K562 (cell line): ENCODE results near the gene CTPS1. TPM values are rescaled to one million over a fixed set of nuclear protein-coding genes. Genes with fewer than 3 reads are reported as not detected.

Source experiments
- ATAC-seq: fragments of 200-7000 bp; cut with Tn5 transposase; 3 replicates; pipeline ENCODE4 v1.9.1; 2020; ENCODE audit warnings: moderate library complexity
- BruUV-seq: library from RNA; stranded (reverse); fragments of 400-500 nt; replicated peaks from 2 replicates; lab custom pipeline; 2021; lab: Mats Ljungman, UMichigan
- CTCF ChIA-PET: fragments of 300-600 bp; formaldehyde crosslinking; extraction: SDS; loops from one replicate; lab custom pipeline; 2021; ENCODE audit warnings: low intra/inter-chr PET ratio; lab: Yijun Ruan, JAX
- POLR2A ChIA-PET: fragments of 300-600, 350-650 bp; sonication (Branson Sonifier 250); formaldehyde crosslinking; extraction: SDS; loops from one replicate; lab custom pipeline; 2021; ENCODE audit warnings: antibody characterized with exemption, inconsistent platforms; lab: Yijun Ruan, JAX
- DNase-seq, 4 experiments: peaks; one replicate each; pipeline versions ENCODE4 v3.0.0 to v3.0.0-alpha.2; 2011 to 2018; ENCODE audit warnings: low spot score in 3 of 4, mixed read lengths in 3 of 4; ENCODE audit errors: extremely low read depth in 1 of 4
- FAIRE-seq: peaks from 2 replicates; lab custom pipeline; 2011; peaks lifted over from hg19 to GRCh38; lab: Jason Lieb, UNC
- H2AFZ ChIP-seq: 2 replicates; pipeline ENCODE4 v1.6.0; 2011; ENCODE audit warnings: low read depth, low read length, control low read depth, inconsistent platforms
- H3K27ac ChIP-seq: fragments of 200-600 bp; 3 replicates; pipeline ENCODE4 v1.8.0; 2011; ENCODE audit warnings: low read depth, mild to moderate bottlenecking, control low read depth, inconsistent platforms, low read length, moderate library complexity, mixed read lengths; ENCODE audit errors: extremely low read depth
- H3K27me3 ChIP-seq, 2 experiments: fragments of 300-600 bp in 1 of 2; 2 replicates in 1 of 2; 3 replicates in 1 of 2; pipeline versions ENCODE4 v1.6.0 to v1.8.0; 2011; ENCODE audit warnings: inconsistent platforms in 2 of 2, low read length in 2 of 2, mild to moderate bottlenecking in 1 of 2, mixed read lengths in 1 of 2, moderate library complexity in 1 of 2; ENCODE audit not compliant: control insufficient read depth in 2 of 2, insufficient read depth in 2 of 2
- H3K36me3 ChIP-seq: fragments of 300-600 bp; 3 replicates; pipeline ENCODE4 v1.8.0; 2011; ENCODE audit warnings: mild to moderate bottlenecking, low read length, inconsistent platforms; ENCODE audit not compliant: control insufficient read depth, insufficient read depth
- H3K4me1 ChIP-seq, 2 experiments: fragments of 200-600 bp in 1 of 2; replicated peaks in 1 of 2; 2 replicates in 1 of 2; 3 replicates in 1 of 2; pipeline versions ENCODE4 v1.5.1 to v1.8.0; 2011; ENCODE audit warnings: inconsistent platforms in 2 of 2, low read length in 2 of 2, mild to moderate bottlenecking in 1 of 2, mixed read lengths in 1 of 2, moderate library complexity in 1 of 2; ENCODE audit not compliant: control insufficient read depth in 2 of 2, insufficient read depth in 2 of 2
- H3K4me2 ChIP-seq: 2 replicates; pipeline ENCODE4 v1.6.1; 2011; ENCODE audit warnings: low read length, control low read depth, inconsistent platforms, mixed read lengths; ENCODE audit not compliant: insufficient read depth
- H3K4me3 ChIP-seq: fragments of 200-600 bp; sonication (generic), shearing (Covaris generic); 2 replicates; pipeline ENCODE4 v1.5.1; 2016; ENCODE audit warnings: control low read depth, inconsistent platforms
- H3K79me2 ChIP-seq: fragments of 200-600 bp; 3 replicates; pipeline ENCODE4 v1.8.0; 2011; ENCODE audit warnings: low read length, inconsistent platforms; ENCODE audit not compliant: control insufficient read depth, insufficient read depth
- H3K9ac ChIP-seq, 2 experiments: 2 replicates each; pipeline versions ENCODE4 v1.6.0 to v1.6.1; 2011; ENCODE audit warnings: low read depth in 2 of 2, low read length in 2 of 2, control low read depth in 1 of 2, inconsistent platforms in 1 of 2, mild to moderate bottlenecking in 1 of 2, mixed read lengths in 1 of 2; ENCODE audit not compliant: insufficient read depth in 1 of 2
- H3K9me1 ChIP-seq: one replicate; pipeline ENCODE4 v1.6.0; 2011; ENCODE audit warnings: inconsistent platforms, mild to moderate bottlenecking, low read length, moderate library complexity; ENCODE audit not compliant: control insufficient read depth, insufficient read depth
- H3K9me3 ChIP-seq: replicated peaks from 2 replicates; pipeline ENCODE4 v1.5.1; 2011; ENCODE audit warnings: low read depth, low read length, inconsistent platforms; ENCODE audit not compliant: control insufficient read depth, insufficient read depth
- H4K20me1 ChIP-seq: replicated peaks from 2 replicates; pipeline ENCODE4 v1.6.1; 2011; ENCODE audit warnings: low read length, inconsistent platforms, mixed read lengths; ENCODE audit not compliant: control insufficient read depth, insufficient read depth
- BDP1 ChIP-seq: IDR thresholded peaks from 3 replicates; pipeline ENCODE4 v1.6.1; 2011; ENCODE audit not compliant: insufficient read length, insufficient read depth
- CHAMP1 ChIP-seq: fragments of 450-650 bp; IDR thresholded peaks from 2 replicates; pipeline ENCODE4 v1.6.1; 2016; ENCODE audit warnings: mild to moderate bottlenecking
- CHD4 ChIP-seq: fragments of 200-600 bp; sonication (generic); IDR thresholded peaks from 3 replicates; pipeline ENCODE4 v1.6.1; 2012; ENCODE audit warnings: low read depth, mild to moderate bottlenecking, mixed read lengths, low read length, inconsistent platforms; ENCODE audit not compliant: insufficient read depth, insufficient replicate concordance, poor library complexity, severe bottlenecking
- ELF1 ChIP-seq: fragments of 200-800 bp; sonication (Bioruptor generic); IDR thresholded peaks from 2 replicates; pipeline ENCODE4 v1.6.1; 2016; ENCODE audit warnings: missing genetic modification characterization, missing compliant biosample characterization
- ILK ChIP-seq: fragments of 450-650 bp; IDR thresholded peaks from 2 replicates; pipeline ENCODE4 v1.6.1; 2016; ENCODE audit warnings: missing genetic modification characterization, low read depth, mild to moderate bottlenecking, missing compliant biosample characterization, moderate library complexity, borderline replicate concordance
- SMAD4 ChIP-seq: fragments of 250-450 bp; sonication (Bioruptor Pico); conservative IDR thresholded peaks from 2 replicates; pipeline ENCODE4 v1.8.0; 2021; ENCODE audit warnings: inconsistent platforms, mild to moderate bottlenecking, moderate library complexity
- SNRNP70 ChIP-seq: fragments of 200-400 bp; formaldehyde crosslinking; optimal IDR thresholded peaks from 2 replicates; pipeline ENCODE3; 2017; ENCODE audit warnings: low read depth, low read length
- TAF1 ChIP-seq: IDR thresholded peaks from 2 replicates; pipeline ENCODE4 v1.6.1; 2011; ENCODE audit warnings: mild to moderate bottlenecking, low read length, moderate library complexity; ENCODE audit not compliant: insufficient read depth, control insufficient read depth, severe bottlenecking; ENCODE audit errors: extremely low read depth
- TRIM28 ChIP-seq: fragments of 450-650 bp; IDR thresholded peaks from 2 replicates; pipeline ENCODE4 v1.6.1; 2017
- ZBTB1 ChIP-seq: sonication (generic); formaldehyde crosslinking; IDR thresholded peaks from 2 replicates; pipeline ENCODE4 v1.8.1; 2023; ENCODE audit warnings: missing genetic modification reagents, low read depth, mild to moderate bottlenecking, borderline replicate concordance
- ZNF695 ChIP-seq: fragments of 450-650 bp; formaldehyde crosslinking; IDR thresholded peaks from 2 replicates; pipeline ENCODE4 v1.4.0; 2020; ENCODE audit warnings: mild to moderate bottlenecking, moderate library complexity
- ZNF764 ChIP-seq: fragments of 250-450 bp; sonication (Bioruptor Pico); IDR thresholded peaks from 2 replicates; pipeline ENCODE4 v1.4.0; 2020; ENCODE audit warnings: low read depth, mild to moderate bottlenecking, moderate library complexity
- ZNF766 ChIP-seq: fragments of 200-800 bp; sonication (Bioruptor generic); conservative IDR thresholded peaks from 2 replicates; pipeline ENCODE4 v1.6.1; 2016; ENCODE audit warnings: missing genetic modification characterization, missing compliant biosample characterization
- WGBS: fragments of 100-300 bp; shearing (Covaris generic); methylation state at CpG from one replicate; pipeline ENCODE4 v1.1.6; 2016; ENCODE audit warnings: low coverage, mixed read lengths; ENCODE audit not compliant: insufficient coverage; ENCODE audit errors: missing lambda C conversion rate; 5-methylcytosine and 5-hydroxymethylcytosine counted together
- in situ Hi-C: fragments of 300-500 bp; cut with MboI; formaldehyde crosslinking; loops from 4 replicates; pipeline ENCODE4 v1.15.0; 2018; ENCODE audit warnings: inconsistent platforms, mixed read lengths
- intact Hi-C: fragments of 100-400 bp; cut with micrococcal nuclease; formaldehyde crosslinking; loops from 2 replicates; pipeline ENCODE4 v1.14.2; 2022
- polyA plus RNA-seq, 8 experiments: library from polyadenylated mRNA; depleted of rRNA in 4 of 8; stranded (reverse) in 5 of 8; unstranded in 3 of 8; fragments of >200 nt; fragmentation: Nextera tagmentation in 2 of 8; fragmentation: Illumina TruSeq in 1 of 8; extraction: Ambion mirVana in 2 of 8; extraction: Trizol in 1 of 8; gene quantifications; 2 replicates each; pipeline versions ENCODE4 v1.2.1 to v1.2.3, GENCODE V29; 2011 to 2014; ENCODE audit warnings: inconsistent platforms in 1 of 8, missing spikeins in 1 of 8
- total RNA-seq, 7 experiments: library from RNA; depleted of rRNA in 6 of 7; stranded (reverse); fragments of >200 nt in 6 of 7; fragmentation: Illumina TruSeq in 2 of 7; extraction: Trizol in 2 of 7; gene quantifications; 2 replicates each; pipeline versions ENCODE4 v1.2.1 to v1.2.3, GENCODE V29; 2011 to 2021; ENCODE audit warnings: low replicate concordance in 1 of 7

CTPS1 gene
- total and polyA plus RNA-seq, 9 of the 15 experiments (the other 6 are each of a cell fraction or from before 2014, with no cell fraction given): 44.4 to 164 (median 87.7) TPM

- Histone ChIP-seq H3K4me2 (no peak overlapping the region), H3K9me1 (no peaks in the 10 kb centered on the region), H2AFZ (no peak overlapping the region), H3K9ac (no peak overlapping the region), H3K27ac (no peak overlapping the region), H3K4me3 (no peak overlapping the region), H3K9me3 (no peaks in the 10 kb centered on the region), H3K36me3 (no peaks in the 10 kb centered on the region), H4K20me1 (no peaks in the 10 kb centered on the region)
- BruUV-seq: no TSS peak
- FAIRE-seq (no peak), ATAC-seq (no peak), DNase-seq (no peak)
- intact Hi-C loops (no loop called here), in situ Hi-C loops (no loop called here)
- CTCF ChIA-PET: no interaction called here
- POLR2A ChIA-PET: no interaction called here
- 0% methylated on average over 2 of the region's 2 CpGs for WGBS
- TF ChIP-seq TAF1: no peak
- TF ChIP-seq ELF1: peak; percentile 3; the same call in 1 of the 2 replicates
- TF ChIP-seq SMAD4: no peak
- TF ChIP-seq, all 486 proteins: peak for 1
- Histone ChIP-seq H3K79me2 (no peaks in the 10 kb centered on the region), H3K27me3 (peaks cover 8 to 13% of the 10 kb centered on the region in 2 experiments; a peak in 4 of 5 replicates), H3K4me1 (peaks cover 8 to 15% of the 10 kb centered on the region in 2 experiments)
Measured at GRCh38 chr1:40973912-40974311, 5.6 kb upstream of the CTPS1 start.

GRCh38 chr1:40974945-40975344 is 4.6 kb upstream of the CTPS1 start:
- no peaks in the 10 kb centered on the region for H3K9me3 ChIP-seq
- H3K27me3 ChIP-seq: peaks cover 8% of the 10 kb centered on the region in 2 experiments; a peak in 4 of 5 replicates
- WGBS: 2% methylated on average over 9 of the region's 9 CpGs
- intact Hi-C loops: no loop called here
- BruUV-seq: no TSS peak
- ChIA-PET CTCF (interaction anchor here (0.7 kb wide), 1 partner anchor 130 kb away, joined by 3 read pairs; no protein-coding TSS in a partner anchor), POLR2A (interaction anchor here (0.6 to 1.0 kb wide), 3 partner anchors 9 to 97 kb away, joined by 3 to 5 read pairs (median 4); no protein-coding TSS in a partner anchor)
- no peak overlapping the region for H3K4me2 ChIP-seq
- H3K4me1 ChIP-seq: peaks cover 18 to 19% of the 10 kb centered on the region in 2 experiments
- no peaks in the 10 kb centered on the region for H3K9me1 ChIP-seq
- in situ Hi-C loops: no loop called here
- H3K27ac ChIP-seq: no peak overlapping the region
- H4K20me1 ChIP-seq: no peaks in the 10 kb centered on the region
- ATAC-seq: no peak
- FAIRE-seq: peak; percentile 93
- H3K36me3 ChIP-seq: no peaks in the 10 kb centered on the region
- no peak overlapping the region for H3K9ac ChIP-seq
- no peak overlapping the region for H3K4me3 ChIP-seq
- no peak overlapping the region for H2AFZ ChIP-seq
- H3K79me2 ChIP-seq: peaks cover under 1% of the 10 kb centered on the region; the same call in 2 of the 3 replicates
- DNase-seq: peak; percentile 39 to 66 (median 46)
- TF ChIP-seq CHD4 (no peak), BDP1 (no peak), ZNF766 (CRISPR knock-in tag) (peak; percentile 94), TRIM28 (no peak), ZNF695 (CRISPR knock-in tag) (no peak), CHAMP1 (no peak), ZNF764 (CRISPR knock-in tag) (no peak), ILK (tag) (no peak), SNRNP70 (no peak), ZBTB1 (CRISPR knock-in tag) (no peak)
